GM12875 (cell line): ENCODE measurements around the gene DCBLD1.
A peak's percentile ranks its signal among the peaks of the same experiment; 100 is the strongest.

Source experiments
- H3K4me3 ChIP-seq: one replicate; pipeline ENCODE4 v1.5.1; 2011; ENCODE audit warnings: low read depth, low read length, control low read depth
- TF ChIP-seq, protein P1 (sequence below): IDR thresholded peaks from 2 replicates; pipeline ENCODE4 v1.5.1; 2011; ENCODE audit warnings: low read depth, mild to moderate bottlenecking, control low read depth, inconsistent platforms, low read length, moderate library complexity, borderline replicate concordance; ENCODE audit not compliant: insufficient read depth

DCBLD1 gene

GRCh38 chr6:117483004-117483644 lies 650 bp downstream of the DCBLD1 start:
- TF ChIP-seq, protein P1, sequence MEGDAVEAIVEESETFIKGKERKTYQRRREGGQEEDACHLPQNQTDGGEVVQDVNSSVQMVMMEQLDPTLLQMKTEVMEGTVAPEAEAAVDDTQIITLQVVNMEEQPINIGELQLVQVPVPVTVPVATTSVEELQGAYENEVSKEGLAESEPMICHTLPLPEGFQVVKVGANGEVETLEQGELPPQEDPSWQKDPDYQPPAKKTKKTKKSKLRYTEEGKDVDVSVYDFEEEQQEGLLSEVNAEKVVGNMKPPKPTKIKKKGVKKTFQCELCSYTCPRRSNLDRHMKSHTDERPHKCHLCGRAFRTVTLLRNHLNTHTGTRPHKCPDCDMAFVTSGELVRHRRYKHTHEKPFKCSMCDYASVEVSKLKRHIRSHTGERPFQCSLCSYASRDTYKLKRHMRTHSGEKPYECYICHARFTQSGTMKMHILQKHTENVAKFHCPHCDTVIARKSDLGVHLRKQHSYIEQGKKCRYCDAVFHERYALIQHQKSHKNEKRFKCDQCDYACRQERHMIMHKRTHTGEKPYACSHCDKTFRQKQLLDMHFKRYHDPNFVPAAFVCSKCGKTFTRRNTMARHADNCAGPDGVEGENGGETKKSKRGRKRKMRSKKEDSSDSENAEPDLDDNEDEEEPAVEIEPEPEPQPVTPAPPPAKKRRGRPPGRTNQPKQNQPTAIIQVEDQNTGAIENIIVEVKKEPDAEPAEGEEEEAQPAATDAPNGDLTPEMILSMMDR, result no peak

GRCh38 chr6:117483645-117484016 lies 1.2 kb downstream of the DCBLD1 start:
- TF ChIP-seq, protein P1, result no peak
- H3K4me3 ChIP-seq, result peak overlapping the region; percentile 65

More at GRCh38 chr6:117483004-117483644, 650 bp downstream of the DCBLD1 start:
- H3K4me3 ChIP-seq, result peak overlapping the region; percentile 65

DNA sequence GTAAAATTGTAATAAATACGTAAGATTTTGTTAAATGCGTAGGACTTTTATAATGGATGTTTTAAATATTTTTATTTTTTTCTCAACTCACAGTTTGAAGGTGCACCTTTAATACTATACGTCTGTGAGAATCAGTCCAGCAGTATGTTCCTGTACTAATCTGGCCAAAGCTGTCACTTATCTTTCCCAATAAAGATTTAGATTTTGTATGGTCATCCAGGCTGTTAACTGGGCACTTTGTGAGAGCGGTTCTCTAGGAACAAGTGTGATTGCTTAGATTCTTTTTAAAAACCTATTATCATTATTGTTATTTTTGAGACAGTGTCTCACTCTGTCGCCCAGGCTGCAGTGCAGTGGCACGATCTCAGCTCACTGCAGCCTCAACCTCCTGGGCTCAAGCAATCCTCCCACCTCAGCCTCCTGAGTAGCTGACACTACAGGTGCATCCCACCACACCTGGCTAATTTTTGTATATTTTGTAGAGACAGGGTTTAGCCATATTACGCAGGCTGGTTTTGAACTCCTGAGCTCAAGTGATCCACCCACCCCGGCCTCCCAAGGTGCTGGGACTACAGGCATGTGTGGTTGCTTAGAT lies 1.7 kb downstream of the DCBLD1 start:
- TF ChIP-seq, protein P1, result no peak
- H3K4me3 ChIP-seq, result no peak overlapping the region

DNA sequence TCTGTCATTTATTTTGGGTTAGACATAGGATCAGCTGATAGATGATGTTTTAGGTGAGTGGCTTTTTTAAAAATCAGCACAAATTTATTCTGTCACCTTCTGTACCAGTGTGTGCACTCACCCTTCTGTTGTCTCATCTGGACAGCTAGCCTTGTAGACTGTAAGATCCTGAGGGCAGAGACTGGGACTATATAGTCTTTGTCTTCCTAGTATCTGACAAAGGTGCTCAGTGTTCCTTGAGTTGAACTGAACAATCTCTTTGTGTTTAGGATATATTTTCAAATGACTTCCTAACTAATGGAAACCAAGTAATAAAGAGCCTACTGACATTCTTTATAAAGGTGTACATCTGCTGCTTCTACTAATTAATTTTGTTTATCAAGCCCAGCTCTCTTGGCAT lies 3.0 kb downstream of the DCBLD1 start:
- TF ChIP-seq, protein P1, result no peak
- no peak overlapping the region for H3K4me3 ChIP-seq

DNA sequence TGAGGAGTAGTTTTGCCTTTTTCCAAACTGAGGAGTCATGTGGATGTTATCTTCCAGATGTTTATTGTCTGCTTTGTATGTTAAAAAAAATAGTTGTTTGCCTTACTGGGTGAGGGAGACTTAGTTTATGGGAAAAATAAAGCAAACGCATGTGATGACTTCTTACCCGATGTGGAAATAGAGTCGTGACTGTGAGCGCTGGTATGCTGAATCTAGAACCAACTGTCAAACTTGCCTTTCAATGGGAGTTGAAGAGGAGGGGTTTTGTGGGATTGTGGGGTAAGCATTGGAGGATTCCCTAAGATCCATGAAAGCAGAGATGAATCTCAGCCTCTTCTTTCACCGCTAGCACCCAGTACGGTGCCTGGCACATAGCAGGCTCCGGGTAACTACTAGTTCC lies 5.3 kb downstream of the DCBLD1 start:
- no peak overlapping the region for H3K4me3 ChIP-seq

GRCh38 chr6:117489003-117489402 lies 6.5 kb downstream of the DCBLD1 start:
- H3K4me3 ChIP-seq, result no peak overlapping the region
- TF ChIP-seq, protein P1, result no peak

More for the DNA sequence above, 5.3 kb downstream of the DCBLD1 start:
- TF ChIP-seq, protein P1, result no peak

DNA sequence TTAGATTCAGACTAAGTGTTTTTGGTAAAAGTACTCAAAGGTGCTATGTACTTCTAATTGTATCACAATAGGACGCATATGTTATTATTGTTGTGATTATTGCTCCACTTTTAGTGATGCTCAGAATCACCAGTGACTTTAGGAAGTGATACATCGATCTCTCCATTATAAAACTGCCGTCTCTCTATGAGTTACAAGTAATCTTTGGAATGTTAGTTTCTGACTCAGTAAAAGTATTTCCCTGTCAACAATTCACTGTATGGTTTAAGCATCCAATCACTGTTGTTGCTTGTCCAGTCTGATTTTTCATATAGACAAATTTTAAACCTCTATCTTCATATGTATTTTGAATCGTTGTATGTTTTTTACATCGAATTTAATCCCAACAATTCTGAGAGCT lies 9.4 kb downstream of the DCBLD1 start:
- no peak overlapping the region for H3K4me3 ChIP-seq

More for the DNA sequence above, 9.4 kb downstream of the DCBLD1 start:
- TF ChIP-seq, protein P1, result no peak
